Hematopoietic multipotent progenitor cell treated with erythropoietin and hydrocortisone succinate and interleukin-3 and kit ligand, for 17 days (in vitro differentiated cells): Measurements from ENCODE around the gene ONECUT2.
"Not testable (repeated sequence)": the region's sequence is repeated elsewhere in the genome, so short reads cannot be mapped to it uniquely, and the experiment has no call there.

ENCODE experiments used
- DNase-seq: peaks from one replicate; pipeline ENCODE4 v3.0.0-alpha.2; 2015; ENCODE audit warnings: low spot score

The ONECUT2 gene

DNA sequence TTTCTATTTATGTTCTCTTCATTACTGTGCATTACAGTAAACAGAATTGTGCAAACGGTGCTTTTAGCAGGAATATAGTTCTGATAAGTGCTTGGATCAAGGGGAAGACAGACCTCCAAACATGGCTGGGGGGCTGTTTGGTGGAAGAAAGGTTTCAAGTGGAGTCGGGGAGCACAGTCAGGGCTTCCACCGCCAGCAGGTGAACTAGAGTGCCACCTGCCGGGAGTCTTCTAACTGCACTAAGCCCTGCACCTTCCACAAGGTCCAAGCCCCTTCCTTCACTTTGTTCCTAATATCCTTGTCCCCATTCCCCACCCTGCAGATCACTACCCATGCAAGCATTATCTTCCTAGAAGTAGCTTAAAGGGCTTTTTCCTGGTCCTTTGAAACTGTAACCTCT lies 11.1 kb downstream of the ONECUT2 start:
- DNase-seq: peak; percentile 18

DNA sequence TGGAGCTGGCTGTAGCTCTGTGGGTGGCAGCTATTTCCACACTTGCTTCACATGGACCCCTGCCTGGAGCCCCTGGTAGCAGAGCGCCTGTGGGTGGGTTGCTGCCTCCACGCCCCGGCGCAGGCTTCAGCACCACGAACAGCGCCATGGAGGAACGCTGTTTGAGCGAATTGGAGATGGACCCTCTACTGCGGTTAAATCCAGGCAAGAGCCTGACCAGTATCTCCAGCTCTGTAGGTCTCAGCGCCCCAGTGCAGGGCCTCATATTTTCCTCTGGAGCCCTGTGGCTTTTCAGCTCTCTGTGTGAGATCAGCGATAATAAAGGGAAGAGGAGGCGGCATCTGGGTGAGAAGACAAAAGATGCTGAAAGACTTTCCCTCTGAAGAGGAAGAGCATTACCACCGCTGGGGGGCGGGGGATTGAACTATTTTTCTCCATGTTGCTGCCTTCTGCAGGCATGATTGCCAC lies 12.0 kb downstream of the ONECUT2 start:
- DNase-seq: no peak

DNA sequence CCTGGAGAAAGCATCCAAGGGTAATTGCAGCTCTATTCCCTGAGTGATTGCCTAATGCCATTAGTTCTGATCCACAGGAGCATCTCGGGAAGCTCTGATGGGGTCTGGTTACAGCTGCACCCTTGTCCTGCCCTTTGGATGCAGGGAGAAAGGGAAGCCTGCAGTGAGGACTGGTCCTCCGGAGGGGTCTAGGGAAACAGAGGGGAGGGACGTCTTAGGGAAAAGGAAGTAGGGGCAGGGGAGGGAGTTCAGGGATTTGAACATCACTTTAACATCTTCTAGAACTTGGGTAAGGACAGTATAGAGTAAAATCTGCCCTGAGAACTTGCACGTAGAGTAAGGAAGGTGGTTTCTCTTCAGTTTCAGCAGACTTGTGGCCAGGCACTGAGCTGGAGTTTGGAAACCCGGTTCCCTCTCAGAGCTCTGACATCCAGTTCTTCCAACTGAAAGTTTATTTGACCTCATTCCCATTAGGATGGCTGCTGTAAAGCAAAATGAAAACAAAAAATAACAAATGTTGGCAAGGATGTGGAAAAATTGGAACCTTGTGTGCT lies 20.5 kb downstream of the ONECUT2 start:
- DNase-seq: no peak

DNA sequence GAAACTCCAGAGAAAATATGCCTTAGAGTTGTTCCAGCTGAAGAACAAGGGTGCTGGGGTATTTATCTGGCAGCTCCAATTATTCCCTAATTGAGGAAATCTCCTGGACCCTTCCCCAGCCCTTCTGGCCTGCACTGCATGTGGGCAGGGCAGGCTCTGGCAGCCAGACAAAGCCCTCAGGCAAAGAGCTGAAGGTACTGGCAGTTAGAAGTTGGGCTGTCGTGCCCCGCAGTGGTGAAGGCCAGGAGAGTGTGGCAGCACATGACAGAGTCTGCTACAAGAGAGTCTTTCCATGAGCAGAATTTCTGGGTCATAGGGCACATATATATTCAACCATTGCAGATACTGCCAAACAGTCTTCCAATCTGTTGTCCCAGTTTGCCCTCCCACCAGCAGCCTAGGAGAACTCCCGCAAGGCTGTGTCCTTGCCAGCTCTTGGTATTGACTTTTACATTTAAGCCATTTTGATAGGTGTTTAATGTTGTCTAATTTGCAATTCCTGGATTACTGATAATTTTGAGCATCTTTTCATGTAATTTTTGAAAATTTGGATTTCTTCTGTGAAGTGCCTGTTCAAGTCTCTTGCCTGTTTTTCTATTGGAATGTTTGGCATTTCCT lies 26.6 kb downstream of the ONECUT2 start:
- no peak for DNase-seq

DNA sequence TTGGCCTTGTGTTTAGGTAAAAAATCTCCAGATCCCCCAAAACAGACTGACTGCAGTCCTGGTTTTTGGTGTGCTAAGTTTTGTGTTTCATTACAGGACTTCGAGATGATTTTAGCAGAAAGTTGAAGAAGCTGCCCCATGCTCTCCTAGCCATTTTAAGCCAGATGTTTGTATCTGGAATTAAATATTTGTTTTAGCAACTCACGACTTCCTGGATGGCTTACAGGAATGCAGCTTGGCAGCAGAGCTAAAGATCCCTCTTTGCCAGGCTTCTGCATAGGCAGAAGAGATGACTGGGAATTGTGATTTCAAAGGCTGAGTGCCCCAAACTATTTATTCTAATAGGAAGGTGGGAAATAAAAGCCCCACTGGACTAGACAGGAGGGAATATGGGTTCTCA lies 31.1 kb downstream of the ONECUT2 start:
- no peak for DNase-seq

DNA sequence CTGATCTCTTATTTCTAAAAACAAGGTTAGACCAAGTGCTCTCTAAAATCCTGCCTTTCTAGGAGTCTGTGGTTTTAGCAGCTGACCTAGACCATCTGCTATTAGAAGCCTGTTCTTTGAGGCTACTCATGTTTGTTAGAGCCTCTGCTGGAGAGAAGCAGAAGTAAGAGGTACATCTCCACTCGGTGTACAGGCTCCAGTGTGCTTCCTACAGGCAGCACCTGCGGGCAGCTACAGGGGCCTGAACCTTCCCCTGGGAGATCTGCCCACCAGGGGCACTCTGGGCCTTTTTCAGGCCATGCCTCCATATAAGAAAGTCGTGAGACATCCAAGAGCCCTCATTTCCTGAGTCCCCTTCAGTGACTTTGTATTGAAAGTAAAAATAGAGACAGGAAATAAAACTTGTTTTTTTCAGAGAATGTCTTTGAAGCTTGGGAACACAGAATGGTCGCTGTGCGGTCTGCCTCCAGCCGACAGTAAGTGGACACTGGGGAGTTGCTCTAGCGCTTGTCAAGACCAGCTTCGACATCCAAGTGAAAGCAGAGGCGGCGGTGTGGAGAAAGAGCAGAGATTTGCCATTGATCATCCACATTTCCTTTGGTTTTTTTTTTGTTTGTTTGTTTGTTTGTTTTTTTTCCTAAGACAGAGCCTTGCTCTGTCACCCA lies 31.7 kb downstream of the ONECUT2 start:
- no peak for DNase-seq

DNA sequence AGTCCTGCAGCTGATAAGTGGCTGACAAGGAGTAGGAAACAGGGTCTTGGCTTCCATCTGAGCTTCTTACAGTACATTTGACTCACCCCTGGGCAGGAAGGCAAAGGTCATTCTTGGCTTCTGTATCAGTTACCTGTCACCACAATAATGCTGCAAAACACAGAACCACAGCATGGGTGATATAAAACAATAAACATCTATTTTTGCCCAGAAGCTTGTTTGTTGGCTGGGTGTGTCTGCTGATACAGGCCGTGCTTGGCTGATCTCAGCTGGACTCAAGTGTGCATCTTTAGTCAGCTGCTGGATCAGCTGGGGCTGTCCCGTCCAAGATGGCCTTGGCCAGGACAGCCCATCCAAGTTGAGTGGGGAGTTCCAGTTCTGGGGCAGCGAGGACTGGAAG lies 34.7 kb downstream of the ONECUT2 start:
- no peak for DNase-seq

DNA sequence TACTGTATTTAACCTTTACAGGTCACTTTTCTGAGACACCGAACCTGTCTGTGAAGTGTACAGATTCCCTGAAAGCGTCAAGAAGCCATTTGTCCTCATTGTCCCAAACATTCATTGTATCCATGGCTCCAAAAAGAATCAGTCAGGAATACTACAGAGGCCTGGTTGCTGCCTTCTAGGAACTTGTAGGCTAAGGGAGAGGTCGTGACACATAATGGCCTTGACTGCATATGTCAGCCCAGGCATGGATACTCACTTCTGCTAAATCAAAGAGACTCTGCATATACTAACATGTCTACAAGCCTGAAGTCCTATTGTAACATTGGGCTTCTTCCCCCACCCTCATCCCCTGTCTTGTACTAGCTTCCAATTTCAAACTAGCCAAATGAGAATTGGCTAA lies 40.2 kb downstream of the ONECUT2 start:
- DNase-seq: no peak

DNA sequence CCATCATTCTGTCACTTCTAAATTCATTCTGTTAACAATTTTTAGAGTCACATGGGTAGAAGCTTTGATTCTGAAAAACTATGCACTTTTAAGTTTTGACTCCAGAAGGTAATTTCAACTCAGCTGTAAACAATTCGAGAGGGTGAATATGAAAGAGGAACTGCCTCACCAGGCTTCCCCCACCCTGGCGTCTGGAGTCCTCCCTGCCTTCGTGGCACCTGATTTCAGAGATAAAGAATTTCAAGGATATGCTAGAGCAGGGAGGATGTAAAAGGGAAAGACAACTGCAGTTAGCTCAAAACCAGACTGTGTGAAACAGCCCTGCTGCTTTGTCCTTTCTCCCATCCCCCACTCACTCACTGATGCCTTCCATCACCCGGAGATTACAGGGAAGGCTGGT lies 40.7 kb downstream of the ONECUT2 start:
- no peak for DNase-seq

DNA sequence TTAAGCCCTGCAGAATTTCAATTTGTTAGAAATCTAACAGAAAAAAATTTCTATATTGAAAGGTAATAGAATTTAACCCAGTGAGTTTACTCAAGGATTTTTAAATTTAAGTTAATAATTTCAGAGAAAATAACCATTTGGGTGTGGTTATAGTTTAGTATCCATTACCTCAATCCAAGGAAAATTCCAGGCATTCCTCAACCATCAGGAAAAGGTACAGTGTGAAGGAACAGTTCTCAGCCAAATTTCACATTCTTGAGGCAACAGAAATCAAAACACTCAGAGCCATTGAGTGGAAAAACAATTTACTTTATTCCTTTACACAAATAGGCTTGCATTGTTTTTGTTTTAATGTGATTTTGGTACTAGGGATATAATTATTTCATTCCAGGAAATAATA lies 45.6 kb downstream of the ONECUT2 start:
- DNase-seq: no peak

DNA sequence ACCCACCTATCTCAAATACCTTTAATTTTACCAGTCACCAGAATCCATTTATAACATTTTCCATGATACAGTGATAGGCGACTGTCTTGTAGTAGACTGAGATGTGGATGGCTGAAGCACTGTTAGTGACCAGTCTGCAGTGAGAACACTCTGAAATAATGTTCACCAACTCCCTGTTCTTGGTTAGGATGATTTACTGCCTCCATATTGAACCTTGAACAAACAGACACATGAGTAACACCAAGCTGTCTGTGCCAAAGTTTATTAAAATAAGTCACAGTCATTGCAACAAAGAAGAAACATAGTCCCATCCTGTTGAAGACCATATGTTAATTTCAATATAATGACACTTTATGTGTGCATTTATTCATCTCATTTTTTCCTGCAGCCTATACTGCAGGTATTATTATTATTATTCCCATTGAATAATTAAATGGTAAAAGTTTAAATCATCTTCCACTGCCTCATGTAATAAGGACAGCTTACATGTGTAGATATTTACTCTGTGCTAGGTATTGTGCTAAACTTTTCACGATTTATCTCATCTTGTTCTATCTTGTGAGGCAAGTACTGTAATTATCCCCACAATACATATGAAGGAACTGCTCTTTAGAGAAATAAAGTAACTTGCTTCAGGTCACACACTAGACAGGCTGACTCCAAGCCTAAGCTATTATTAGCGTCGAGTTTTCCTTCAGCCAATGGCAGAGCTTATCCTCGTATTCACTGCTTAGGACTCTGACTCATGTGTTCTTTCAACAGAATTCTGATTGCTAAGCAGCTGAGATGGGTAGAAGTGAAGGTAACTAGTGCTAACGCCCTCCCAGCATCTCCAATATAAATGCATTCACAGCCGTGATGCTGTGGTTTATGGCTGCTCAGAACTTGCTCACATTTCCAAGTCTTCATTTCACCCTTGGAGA lies 62.5 kb downstream of the ONECUT2 start:
- DNase-seq: no peak

DNA sequence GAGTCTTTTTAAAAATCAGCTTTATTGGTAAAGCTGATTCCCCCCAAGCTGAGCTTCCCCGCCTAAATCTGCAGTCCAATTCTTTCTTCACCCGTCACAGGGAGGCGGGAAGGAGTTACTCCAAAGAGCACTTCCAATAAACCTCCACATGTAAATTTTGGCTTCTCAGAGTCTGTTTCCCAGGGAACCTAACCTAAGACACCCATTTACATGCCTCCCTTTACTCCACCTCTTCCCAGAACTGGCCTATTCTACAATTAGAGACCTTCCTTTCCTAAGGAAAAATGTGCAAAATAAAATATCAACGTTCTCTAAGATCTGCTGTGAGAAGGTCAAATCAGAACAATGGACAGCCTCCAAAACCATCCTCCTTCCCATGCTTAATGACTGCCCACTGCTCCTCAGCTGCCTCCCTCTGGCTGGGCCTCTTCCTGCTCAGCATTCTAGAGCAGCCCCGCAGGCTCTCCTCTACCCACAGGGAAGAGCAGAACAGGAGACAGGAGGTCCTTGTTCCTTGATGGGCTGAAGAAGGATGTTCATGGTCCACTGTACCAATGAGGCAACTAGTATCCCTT lies 63.6 kb downstream of the ONECUT2 start:
- no peak for DNase-seq

DNA sequence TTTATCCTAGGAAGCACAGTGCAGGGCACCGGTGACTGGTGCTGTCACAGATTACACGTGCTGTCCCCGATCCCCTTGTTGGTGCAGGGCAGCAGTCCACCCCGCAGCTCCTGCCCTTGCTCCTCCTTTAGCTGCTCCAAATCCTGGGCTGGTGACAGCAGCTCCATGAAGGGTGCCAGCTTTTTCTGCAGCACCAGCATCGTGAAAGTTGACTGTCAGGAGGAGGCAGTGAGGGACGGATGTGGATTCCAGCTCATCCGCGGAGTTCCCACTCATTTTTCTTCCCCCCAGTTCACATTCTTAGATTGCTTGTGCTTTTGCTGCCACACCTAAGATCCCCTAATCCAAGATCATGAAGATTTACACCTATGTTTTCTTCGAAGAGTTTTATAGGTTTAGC lies 67.5 kb downstream of the ONECUT2 start:
- DNase-seq: no peak

DNA sequence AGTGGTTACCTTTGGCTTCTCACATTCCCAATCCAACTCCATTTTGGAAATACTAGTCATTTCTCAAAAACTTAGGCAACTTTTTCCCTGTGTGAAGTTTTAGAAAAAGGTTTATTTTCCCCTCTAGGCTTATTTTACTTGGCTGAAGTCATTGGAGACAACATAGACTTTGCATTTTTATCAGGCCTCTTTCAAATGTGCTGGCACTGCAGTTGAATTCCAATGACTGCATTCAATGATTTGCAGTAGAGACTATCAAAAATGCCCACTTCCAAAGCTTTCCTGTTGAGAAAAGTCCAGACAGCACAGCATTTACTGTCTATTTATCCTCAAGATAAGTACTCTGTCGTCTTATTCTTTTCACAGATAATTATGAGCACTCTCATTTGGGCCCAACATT lies 70.1 kb downstream of the ONECUT2 start:
- no peak for DNase-seq

DNA sequence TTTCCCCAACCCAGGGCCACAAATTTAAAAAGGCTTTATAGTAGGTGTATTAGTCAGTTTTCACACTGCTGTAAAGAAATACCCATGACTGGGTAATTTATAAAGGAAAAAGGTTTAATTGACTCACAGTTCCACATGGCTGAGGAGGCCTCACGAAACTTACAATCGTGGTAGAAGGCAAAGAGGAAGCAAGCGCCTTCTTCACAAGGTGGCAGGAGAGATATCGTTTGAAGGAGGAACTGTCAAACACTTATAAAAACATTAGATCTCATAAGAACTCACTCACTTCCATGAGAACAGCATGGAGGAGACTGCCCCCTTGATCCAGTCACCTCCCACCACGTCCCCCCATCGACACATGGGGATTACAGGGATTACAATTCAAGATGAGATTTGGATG lies 80.9 kb downstream of the ONECUT2 start:
- DNase-seq: no peak

DNA sequence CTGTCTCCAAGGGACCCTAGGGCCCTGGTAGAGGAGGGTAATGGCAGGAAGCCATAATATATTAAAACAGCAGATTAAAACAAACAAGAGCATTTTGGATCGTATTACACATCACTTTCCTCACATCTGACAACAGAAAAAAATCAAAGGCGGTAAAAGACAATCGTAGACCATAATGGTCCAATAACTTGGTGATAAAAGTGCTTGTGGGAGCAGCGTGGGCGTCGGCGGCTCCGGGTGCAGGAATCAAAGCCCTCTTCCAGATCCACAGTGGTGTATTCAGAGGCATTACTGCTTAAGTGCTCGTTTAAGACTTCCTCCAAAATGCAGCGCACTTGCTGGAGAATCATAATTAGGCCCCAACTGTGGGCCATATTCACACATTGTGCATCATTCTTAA lies 83.4 kb downstream of the ONECUT2 start:
- DNase-seq: no peak

DNA sequence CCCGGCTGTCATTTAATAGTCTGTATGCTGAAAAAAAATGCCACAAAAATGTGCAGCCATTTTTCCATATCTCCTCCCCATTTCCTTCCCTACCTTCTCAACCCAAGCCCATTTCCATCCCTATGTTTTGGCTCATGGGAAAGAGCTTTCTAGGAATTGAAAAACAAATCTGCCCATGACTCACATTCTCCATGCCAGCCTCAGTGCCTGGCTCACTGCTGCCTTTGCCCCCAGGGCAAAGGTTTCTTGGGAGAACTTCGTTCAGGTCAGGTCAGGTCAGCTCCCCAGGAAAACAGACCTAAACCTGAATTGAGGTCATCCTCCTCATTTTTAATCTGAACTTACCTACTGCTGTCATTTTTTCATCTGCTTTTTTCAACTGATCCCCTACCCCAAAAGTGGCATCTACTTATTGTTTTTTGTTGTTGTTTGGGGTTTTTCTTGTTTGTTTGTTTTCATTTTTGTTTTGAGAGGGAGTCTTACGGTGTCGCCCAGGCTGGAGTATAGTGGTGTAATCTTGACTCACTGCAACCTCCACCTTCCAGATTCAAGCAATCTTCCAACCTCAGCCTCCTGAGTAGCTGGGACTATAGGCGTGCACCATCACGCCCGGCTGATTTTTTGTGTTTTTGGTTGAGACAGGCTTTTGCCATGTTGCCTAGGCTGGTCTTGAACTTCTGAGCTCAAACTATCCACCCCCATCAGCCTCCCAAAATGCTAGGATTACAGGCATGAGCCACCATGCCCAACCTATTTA lies 84.7 kb downstream of the ONECUT2 start:
- DNase-seq: no peak

DNA sequence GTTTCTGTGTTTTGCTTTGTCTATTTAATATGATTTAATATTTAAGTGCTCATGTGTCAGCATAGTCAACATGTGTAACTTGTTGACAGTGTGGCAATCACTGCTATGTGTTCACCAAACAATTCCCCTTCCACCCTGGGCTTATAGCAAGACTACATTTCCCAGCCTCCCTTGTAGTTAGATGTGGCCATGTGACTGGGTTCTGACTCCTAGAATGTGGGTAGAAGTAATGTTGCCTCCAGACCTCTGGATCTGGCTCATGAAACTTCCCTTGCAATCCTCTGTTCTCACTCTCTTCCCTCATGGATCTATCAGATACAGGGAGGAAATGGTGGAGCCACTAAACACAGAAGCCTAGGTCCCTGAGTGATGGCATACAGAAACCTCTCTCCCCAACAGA lies 87.2 kb downstream of the ONECUT2 start:
- not testable (repeated sequence) for DNase-seq

DNA sequence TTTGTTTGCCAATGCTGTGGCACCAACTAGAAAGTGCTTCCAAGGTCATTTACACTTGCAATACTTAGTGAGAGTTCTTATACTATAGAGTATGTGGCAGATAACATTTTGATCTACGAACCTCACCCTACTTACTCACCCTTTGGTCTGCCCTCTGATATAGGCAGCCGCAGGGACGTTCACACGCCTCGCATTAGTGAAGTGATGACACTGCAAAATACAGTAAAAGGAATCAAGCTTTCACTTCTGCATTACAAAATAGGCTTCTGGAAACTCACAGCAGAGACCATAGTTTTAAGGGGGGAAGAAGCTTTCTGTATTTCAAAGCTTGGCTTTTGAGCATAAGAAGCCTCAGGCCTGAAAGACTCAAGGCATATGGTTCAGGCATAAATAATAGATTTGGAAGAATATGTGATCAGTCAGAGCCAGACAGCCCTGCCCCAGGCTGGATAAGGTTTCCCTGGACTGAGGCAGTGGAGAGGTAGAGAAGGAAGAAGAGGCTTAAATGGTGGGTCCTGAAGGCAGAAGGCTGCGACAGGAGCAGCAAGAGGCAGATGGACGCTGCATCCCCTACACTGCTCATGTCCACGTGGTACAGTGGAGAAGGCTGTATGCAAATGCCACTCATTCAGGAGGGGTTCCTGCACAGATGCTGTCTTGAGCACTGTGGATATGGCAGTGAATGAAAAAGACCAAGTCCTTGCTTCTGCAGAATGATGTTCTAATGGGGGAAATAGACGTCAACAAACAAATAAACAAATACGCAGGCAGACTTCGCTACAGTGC lies 88.2 kb downstream of the ONECUT2 start:
- peak; percentile 75 for DNase-seq

DNA sequence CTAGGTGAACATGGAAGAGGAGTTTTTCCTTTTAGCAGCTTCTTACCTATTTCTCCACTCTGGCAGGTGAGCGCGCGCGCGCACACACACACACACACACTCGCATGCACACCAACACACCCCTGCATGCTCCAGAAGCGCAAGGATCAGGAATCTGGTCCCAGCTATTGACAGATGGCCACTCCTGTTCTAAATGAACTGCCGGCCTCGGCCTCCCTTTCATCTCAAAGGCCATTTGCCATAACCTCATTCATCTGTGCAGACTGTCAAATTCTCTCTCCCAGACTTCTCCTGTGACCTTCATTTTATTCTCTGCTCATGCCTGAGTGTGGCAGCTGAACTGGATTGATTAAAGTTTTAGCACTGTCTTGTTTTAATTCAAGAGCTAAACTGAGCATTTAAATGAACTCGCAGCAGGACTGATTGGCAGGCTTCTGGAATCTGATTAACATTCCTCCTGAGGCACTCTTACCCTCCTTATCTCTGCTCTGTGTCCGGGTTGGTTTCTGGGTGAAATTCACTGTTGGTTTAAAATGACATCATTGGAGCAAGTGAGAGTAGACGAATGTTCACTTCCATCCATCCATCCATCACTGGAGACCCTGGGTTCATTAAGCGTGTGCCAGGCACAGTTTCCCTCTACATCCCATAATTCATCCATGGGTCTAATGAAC lies 92.5 kb downstream of the ONECUT2 start:
- DNase-seq: no peak
